A673 (cell line): ENCODE data around the gene HRH2. TPM values are rescaled to one million over a fixed set of nuclear protein-coding genes. Genes with fewer than 3 reads are reported as not detected.

ENCODE experiments used
- BruUV-seq: library from RNA; stranded (reverse); fragments of 400-500 nt; replicated peaks from 2 replicates; lab custom pipeline; 2021; lab: Mats Ljungman, UMichigan
- CTCF ChIA-PET: fragments of 300-600 bp; sonication (Branson Sonifier 250); formaldehyde crosslinking; loops from one replicate; lab custom pipeline; 2022; ENCODE audit warnings: antibody characterized with exemption; lab: Charles Lee
- POLR2A ChIA-PET: fragments of 300-600 bp; sonication (Branson Sonifier 250); formaldehyde crosslinking; loops from one replicate; lab custom pipeline; 2022; ENCODE audit warnings: antibody characterized with exemption; ENCODE audit not compliant: low non-redundant PET; lab: Charles Lee
- DNase-seq: peaks from one replicate; pipeline ENCODE4 v3.0.0-alpha.2; 2015; ENCODE audit warnings: low spot score
- H3K27ac ChIP-seq: fragments of 200-600 bp; sonication (generic); 2 replicates; pipeline ENCODE4 v1.5.1; 2016; ENCODE audit warnings: mixed run types, low read depth, mild to moderate bottlenecking, mixed read lengths, antibody characterized with exemption, low read length; ENCODE audit not compliant: poor library complexity, severe bottlenecking
- H3K27me3 ChIP-seq: fragments of 200-600 bp; sonication (generic); replicated peaks from 2 replicates; pipeline ENCODE4 v1.6.1; 2017; ENCODE audit warnings: mixed run types, low read depth, mild to moderate bottlenecking, mixed read lengths, antibody characterized with exemption, low read length; ENCODE audit not compliant: insufficient read depth, poor library complexity
- H3K36me3 ChIP-seq: fragments of 200-600 bp; sonication (generic); 2 replicates; pipeline ENCODE4 v1.6.1; 2016; ENCODE audit warnings: mixed run types, mild to moderate bottlenecking, mixed read lengths, antibody characterized with exemption, low read length; ENCODE audit not compliant: insufficient read depth, poor library complexity, severe bottlenecking
- H3K4me1 ChIP-seq: fragments of 200-600 bp; sonication (generic); 2 replicates; pipeline ENCODE4 v1.6.1; 2017; ENCODE audit warnings: mixed run types, mild to moderate bottlenecking, mixed read lengths, antibody characterized with exemption, low read length; ENCODE audit not compliant: insufficient read depth, poor library complexity, severe bottlenecking
- H3K4me3 ChIP-seq: fragments of 200-600 bp; sonication (generic); 2 replicates; pipeline ENCODE4 v1.5.1; 2016; ENCODE audit warnings: low read depth, mixed run types, mild to moderate bottlenecking, mixed read lengths, low read length; ENCODE audit not compliant: poor library complexity, severe bottlenecking
- H3K9me3 ChIP-seq: fragments of 200-600 bp; sonication (generic); 2 replicates; pipeline ENCODE4 v1.6.1; 2016; ENCODE audit warnings: mixed run types, low read depth, mild to moderate bottlenecking, mixed read lengths, antibody characterized with exemption, low read length; ENCODE audit not compliant: poor library complexity, severe bottlenecking
- EZH2 ChIP-seq: fragments of 200-600 bp; sonication (generic); IDR thresholded peaks from 2 replicates; pipeline ENCODE4 v1.6.1; 2017; ENCODE audit warnings: borderline replicate concordance, low read depth, mild to moderate bottlenecking, mixed read lengths, antibody characterized with exemption, low read length; ENCODE audit not compliant: poor library complexity, severe bottlenecking
- intact Hi-C: fragments of 100-400 bp; cut with micrococcal nuclease; formaldehyde crosslinking; loops from one replicate; pipeline ENCODE4 v1.10.0; 2022; ENCODE audit not compliant: unreplicated experiment
- total RNA-seq: library from RNA; stranded (reverse); gene quantifications from 2 replicates; pipeline ENCODE4 v1.2.3, GENCODE V29; 2021
- TF ChIP-seq, protein P1 (sequence below): fragments of 300-800, 200-600 bp; sonication (generic); conservative IDR thresholded peaks from 2 replicates; pipeline ENCODE4 v1.5.1; 2017; ENCODE audit warnings: low read depth, mild to moderate bottlenecking, antibody characterized with exemption, low read length, moderate library complexity, mixed read lengths

HRH2 gene
- total RNA-seq, 1 experiment from 2014 or later: not detected

DNA sequence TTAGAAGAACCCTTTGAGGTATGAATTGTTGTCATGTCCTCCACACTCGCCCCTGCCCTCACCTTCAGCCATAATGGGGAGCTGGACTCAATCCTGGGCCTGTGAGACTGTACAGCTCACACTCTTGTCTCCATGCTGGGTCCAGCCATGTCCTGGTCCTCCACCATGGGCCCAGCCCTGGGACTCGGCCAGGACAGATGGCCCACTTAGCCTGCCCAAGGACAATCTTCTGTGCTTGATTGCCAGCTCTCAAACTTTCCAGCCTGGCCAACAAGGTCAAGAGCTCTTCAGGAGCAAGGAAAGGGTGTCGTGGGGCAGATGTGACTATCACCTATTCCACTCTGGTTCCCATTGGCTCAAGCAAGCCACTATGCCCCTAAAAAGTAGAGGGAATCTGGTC, 90.8 kb downstream of the HRH2 start:
- Histone ChIP-seq H3K4me1 (no peaks in the 10 kb centered on the region), H3K36me3 (no peaks in the 10 kb centered on the region), H3K27ac (no peak overlapping the region), H3K27me3 (peaks cover 7% of the 10 kb centered on the region), H3K9me3 (no peaks in the 10 kb centered on the region), H3K4me3 (no peak overlapping the region)
- no TSS peak for BruUV-seq
- no peak for DNase-seq
- no peak for TF ChIP-seq EZH2
- TF ChIP-seq, protein P1, sequence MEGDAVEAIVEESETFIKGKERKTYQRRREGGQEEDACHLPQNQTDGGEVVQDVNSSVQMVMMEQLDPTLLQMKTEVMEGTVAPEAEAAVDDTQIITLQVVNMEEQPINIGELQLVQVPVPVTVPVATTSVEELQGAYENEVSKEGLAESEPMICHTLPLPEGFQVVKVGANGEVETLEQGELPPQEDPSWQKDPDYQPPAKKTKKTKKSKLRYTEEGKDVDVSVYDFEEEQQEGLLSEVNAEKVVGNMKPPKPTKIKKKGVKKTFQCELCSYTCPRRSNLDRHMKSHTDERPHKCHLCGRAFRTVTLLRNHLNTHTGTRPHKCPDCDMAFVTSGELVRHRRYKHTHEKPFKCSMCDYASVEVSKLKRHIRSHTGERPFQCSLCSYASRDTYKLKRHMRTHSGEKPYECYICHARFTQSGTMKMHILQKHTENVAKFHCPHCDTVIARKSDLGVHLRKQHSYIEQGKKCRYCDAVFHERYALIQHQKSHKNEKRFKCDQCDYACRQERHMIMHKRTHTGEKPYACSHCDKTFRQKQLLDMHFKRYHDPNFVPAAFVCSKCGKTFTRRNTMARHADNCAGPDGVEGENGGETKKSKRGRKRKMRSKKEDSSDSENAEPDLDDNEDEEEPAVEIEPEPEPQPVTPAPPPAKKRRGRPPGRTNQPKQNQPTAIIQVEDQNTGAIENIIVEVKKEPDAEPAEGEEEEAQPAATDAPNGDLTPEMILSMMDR: no peak
- intact Hi-C loops: no loop called here
- ChIA-PET CTCF (no interaction called here), POLR2A (no interaction called here)

DNA sequence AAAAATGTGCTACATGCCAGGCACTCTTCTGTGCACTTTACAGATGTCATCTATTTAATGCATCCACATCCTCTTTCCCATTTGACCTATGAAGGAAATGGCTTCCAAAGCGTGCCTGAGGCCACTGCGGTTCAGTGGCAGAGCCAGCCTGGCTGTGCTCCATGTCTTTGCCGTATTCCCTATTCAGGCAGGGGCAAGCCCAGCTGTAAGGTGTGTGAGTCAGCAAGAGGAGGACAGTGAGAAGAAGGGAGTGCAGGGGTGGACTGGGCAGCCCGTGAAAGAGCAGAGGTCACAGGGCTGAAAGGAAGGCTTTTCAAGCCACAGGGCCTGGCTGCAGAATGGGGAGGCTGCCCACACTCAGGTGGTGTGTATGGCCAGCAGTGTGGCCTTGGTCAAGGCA, 91.7 kb downstream of the HRH2 start:
- no peak for TF ChIP-seq EZH2
- TF ChIP-seq, protein P1: no peak
- Histone ChIP-seq H3K27me3 (peaks cover 7% of the 10 kb centered on the region), H3K4me3 (no peak overlapping the region), H3K9me3 (no peaks in the 10 kb centered on the region), H3K36me3 (no peaks in the 10 kb centered on the region), H3K4me1 (no peaks in the 10 kb centered on the region), H3K27ac (no peak overlapping the region)
- DNase-seq: no peak
- BruUV-seq: no TSS peak
- ChIA-PET CTCF (no interaction called here), POLR2A (no interaction called here)
- intact Hi-C loops: no loop called here

DNA sequence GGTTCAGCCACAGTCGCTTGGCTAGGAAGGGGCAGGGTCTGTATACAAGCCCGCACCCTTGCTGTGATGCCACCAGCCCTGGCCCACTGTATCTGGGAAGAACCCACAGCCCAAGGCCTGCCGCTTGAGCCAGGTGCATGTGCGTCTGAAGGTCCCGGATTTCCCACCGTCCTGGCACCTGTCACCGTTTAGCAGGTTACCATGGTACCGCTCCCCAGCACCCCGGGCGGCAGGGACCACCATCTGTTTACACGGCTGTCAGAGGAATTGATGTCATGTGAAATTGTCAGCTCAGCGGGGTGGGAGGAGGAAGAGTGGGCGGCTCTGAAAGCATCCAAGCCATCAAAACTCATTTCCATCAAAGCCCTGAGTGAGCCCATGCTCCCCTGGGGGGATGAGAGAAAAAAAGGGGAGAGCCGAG, 92.7 kb downstream of the HRH2 start:
- peaks cover 5% of the 10 kb centered on the region for H3K27me3 ChIP-seq
- ChIA-PET POLR2A (no interaction called here), CTCF (no interaction called here)
- peak; percentile 15 for DNase-seq
- no peak for TF ChIP-seq EZH2
- TF ChIP-seq, protein P1: no peak
- no peaks in the 10 kb centered on the region for H3K9me3 ChIP-seq
- H3K4me1 ChIP-seq: no peaks in the 10 kb centered on the region
- no peak overlapping the region for H3K4me3 ChIP-seq
- BruUV-seq: no TSS peak
- no peaks in the 10 kb centered on the region for H3K36me3 ChIP-seq
- intact Hi-C loops: no loop called here
- no peak overlapping the region for H3K27ac ChIP-seq
